HG03442 (cell line): ENCODE results near the gene TFDP1.

ENCODE experiments used
- ATAC-seq: cut with Tn5 transposase; IDR thresholded peaks from one replicate; pipeline ENCODE4 v1.9.1; 2021; ENCODE audit warnings: mild to moderate bottlenecking, moderate library complexity; ENCODE audit not compliant: unreplicated experiment

TFDP1 gene

DNA sequence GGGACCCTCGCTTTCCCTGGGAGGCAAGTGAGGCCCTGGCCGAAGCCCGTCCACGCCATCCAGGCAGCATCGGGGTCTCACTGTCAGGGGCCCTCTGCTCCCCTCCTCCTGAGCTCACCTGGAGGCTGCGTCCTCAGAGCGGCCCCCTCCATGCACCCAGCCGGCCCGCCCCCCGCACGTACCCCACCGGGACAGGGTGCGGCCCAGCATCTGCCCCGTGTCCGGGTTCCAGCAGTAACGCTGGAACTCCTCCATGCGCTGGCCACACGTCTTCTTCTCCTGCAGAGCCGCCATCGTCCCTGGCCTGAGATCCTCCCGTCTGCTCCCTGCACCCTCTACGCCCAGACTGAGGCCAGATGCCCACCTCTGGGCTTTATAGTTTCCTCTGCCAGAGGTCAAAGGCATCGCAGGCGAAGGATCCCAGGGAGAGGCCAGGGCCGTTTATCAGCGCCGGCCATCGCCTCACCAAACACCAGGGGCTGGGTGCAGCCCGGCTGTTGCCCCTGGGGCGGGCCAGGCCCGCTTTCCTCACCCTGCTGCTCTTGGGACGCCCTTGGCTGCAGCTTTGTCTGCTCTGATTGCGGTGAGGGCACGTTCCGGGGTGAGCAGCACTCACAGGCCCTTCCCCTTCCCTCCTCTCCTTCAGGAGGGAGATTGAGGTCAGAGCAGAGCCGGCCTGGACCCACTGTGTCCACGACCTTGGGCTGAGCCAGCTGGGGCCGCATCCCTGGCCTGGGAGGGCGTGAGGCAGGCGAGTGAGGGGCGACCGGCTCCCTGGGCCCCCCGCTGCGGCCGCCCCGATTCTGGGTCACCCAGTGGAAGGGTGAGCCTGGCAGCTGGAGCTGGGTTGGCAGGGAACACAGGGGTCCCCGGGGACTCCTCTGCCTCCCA lies 73.5 kb downstream of the TFDP1 start, which contains the start of gene ATP4B:
TSS of gene ATP4B (minus strand) at position 348 of the 891 bp plus-strand sequence. CDS start at position 294, 54 bp downstream.
- ATAC-seq: no peak

DNA sequence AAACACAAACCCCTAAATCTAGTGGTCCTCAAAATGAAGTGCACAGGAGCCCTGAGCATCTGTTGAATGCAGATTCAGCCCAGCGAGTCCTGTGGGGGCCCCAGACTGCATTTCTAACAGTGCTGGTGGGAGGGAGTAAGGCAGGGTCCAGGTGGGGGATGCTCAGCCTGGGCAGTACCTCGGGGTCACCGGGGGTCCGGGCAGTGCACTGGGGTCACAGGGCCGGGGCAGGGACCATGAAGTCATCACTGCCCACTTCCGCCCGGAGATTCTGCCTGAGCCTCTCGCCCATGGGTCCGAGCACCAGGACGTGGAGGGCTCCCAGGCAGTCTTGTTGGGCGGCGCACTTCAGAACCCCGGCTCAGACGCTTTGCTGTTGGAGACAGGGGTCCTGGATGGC lies 74.3 kb downstream of the TFDP1 start:
- ATAC-seq: no peak

DNA sequence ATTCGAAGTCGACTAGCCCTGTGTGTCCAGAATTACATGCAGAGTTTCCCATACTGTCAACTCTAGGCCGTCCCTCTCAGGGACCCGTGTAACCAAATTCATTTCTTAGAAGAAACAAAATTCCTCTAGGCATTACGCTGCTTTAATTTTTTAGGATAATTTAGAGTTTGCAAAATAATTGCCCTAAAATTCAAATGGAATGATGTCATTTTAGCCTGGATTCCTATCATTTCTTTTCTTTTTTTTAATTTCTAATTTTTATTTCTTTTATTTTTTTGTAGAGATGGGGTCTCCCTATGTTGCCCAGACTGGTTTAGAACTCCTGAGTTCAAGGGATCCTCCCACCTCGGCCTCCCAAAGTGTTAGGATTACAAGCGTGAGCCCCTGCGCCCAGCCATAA lies 74.8 kb downstream of the TFDP1 start:
- ATAC-seq: no peak

DNA sequence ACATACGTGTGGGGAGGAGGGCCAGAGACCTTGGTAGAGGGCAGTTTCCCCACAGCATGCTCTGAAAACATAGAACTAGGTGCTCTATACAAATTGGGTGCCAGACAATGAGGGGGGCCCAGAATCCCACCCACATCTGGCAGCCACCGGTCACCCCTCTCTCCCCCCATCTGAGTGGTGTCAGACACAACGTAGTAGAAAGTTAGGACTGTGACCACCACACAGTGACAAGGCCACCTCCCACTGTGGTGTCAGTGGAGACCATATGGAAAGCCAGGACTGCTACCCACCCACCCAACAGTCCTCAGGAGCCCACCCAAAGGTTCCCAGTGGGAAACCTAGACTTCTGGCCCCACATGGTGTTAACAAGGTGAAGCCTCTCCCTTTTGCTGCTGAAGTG lies 75.5 kb downstream of the TFDP1 start:
- ATAC-seq: no peak

DNA sequence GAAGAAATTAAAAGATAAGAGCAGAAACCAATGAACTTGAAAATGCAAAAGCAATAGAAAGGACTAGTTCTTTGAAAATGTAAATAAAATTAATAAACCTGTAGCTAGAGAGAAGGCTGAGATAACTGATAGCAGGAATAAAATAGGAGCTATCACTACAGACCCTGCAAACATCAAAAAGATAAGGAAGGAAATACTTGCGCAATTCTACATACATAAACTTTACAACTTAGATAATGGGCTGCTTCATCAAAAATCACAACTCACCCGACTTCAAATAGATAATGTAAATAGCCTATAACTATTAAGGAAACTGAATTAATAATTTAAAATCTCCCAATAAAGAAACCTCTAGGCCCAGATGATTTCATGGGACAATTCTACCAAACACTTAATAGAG lies 77.0 kb downstream of the TFDP1 start:
- no peak for ATAC-seq

DNA sequence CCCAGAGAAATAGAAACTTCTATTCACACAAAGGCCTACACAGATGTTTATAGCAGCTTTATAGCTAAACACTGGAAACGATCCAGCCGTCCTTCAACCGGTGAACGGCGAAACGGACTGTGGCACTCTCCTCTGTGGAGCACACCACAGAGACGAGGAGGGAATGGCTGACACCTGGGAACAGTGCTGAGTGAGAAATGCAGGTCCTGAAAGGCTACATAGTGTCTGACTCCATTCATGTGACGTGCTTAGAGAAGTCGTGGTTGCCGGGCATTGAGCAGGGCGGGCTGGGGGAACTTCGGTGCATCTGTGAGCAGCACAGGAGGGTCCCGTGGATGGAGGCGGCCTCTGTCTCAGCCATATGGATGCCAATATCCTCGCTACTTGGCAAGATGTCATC lies 79.4 kb downstream of the TFDP1 start:
- ATAC-seq: no peak

DNA sequence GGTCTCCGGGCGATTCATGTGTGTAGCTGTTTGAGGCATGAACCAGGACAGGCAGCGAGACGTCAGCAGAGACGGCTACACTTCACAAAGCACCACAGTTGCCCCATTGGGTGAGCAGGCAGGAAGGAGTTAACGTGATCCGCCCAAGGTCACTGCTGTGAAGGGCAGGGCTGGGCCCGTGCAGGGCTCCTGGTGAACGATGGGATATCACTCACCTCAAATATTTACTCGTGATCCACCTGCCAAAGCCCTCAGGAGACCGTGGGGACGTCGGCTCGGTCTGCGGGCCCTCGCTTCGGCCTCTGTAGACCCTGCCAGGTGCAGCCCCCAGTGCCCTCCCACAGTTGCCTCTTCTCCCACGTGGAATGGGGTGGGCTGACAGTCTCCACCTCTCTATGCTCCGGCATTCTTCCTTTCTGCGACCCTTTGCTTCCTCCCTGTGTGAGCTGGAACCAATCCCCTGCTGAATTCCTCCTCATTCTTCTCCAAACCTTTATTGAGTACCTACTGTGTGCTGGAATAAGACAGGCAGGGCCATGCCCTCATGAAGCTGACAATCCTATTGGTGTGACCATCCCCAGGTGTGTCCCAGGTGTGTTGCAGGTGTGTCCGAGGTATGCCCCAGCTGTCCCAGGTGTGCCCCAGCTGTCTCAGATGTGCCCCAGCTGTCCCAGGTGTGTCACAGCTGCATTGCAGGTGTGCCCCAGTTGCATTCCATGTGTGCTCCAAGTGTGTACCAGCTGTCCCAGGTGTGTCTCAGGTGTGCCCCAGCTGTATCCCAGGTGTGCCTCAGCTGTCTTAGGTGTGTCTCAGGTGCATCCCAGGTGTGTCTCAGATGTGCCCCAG lies 80.4 kb downstream of the TFDP1 start:
- ATAC-seq: no peak

DNA sequence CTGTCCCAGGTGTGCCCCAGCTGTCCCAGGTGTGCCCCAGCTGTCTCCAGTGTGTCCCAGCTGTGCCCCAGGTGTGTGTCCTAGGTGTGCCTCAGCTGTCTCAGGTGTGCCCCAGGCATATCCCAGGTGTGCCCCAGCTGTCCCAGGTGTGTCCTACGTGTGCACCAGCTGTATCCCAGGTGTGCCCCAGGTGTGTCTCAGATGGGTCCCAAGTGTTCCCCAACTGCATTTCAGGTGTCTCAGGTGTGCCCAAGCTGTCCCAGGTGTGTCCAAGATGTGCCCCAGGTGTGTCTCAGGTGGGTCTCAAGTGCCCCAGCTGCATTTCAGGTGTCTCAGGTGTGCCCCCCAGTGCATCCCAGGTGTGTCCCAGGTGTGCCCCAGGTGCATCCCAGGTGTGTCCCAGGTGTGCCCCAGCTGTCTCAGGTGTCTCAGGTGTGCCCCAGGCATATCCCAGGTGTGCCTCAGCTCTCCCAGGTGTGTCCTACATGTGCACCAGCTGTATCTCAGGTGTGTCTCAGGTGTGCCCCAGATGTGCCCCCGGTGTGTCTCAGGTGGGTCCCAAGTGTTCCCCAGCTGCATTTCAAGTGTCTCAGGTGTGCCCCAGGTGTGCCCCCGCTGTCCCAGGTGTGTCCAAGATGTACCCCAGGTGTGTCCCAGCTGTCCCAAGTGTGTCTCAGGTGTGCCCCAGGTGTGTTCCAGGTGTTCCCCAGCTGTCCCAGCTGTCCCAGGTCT lies 81.2 kb downstream of the TFDP1 start:
- ATAC-seq: no peak

DNA sequence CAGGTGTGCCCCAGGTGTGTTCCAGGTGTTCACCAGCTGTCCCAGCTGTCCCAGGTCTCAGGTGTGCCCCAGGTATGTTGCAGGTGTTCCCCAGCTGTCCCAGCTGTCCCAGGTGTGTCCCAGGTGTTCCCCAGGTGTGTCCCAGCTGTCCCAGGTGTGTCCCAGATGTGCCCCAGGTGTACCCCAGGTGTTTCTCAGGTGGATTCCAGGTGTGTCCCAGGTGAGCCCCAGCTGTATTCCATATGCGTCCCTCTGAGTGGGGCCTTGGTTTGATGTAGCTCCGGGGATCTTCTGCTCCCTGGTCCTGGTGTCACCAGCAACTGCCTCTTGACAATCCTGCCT lies 81.7 kb downstream of the TFDP1 start:
- ATAC-seq: no peak

DNA sequence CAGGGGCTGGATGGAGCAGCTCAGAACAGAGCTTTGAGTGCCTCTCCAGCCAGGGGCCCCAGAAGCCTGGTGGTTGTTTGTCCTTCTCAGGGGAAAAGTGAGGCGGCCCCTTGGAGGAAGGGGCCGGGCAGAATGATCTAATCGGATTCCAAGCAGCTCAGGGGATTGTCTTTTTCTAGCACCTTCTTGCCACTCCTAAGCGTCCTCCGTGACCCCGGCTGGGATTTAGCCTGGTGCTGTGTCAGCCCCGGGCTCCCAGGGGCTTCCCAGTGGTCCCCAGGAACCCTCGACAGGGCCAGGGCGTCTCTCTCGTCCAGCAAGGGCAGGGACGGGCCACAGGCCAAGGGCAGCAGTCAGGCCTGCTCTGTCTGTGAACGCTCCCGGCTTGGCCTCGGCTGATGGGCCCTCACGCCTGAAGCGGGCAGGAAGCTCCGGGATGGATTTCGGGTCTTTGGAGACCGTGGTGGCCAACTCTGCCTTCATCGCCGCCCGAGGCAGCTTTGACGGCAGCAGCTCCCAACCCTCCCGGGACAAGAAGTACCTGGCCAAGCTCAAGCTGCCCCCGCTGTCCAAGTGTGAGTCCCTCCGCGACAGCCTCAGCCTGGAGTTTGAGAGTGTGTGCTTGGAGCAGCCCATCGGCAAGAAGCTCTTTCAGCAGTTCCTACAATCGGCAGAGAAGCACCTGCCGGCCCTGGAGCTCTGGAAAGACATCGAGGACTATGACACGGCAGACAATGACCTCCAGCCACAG lies 82.6 kb downstream of the TFDP1 start, which contains the start of gene GRK1:
TSS of gene GRK1 (plus strand) at position 269 of the 751 bp plus-strand sequence. CDS start at position 437, 168 bp downstream.
- ATAC-seq: no peak

DNA sequence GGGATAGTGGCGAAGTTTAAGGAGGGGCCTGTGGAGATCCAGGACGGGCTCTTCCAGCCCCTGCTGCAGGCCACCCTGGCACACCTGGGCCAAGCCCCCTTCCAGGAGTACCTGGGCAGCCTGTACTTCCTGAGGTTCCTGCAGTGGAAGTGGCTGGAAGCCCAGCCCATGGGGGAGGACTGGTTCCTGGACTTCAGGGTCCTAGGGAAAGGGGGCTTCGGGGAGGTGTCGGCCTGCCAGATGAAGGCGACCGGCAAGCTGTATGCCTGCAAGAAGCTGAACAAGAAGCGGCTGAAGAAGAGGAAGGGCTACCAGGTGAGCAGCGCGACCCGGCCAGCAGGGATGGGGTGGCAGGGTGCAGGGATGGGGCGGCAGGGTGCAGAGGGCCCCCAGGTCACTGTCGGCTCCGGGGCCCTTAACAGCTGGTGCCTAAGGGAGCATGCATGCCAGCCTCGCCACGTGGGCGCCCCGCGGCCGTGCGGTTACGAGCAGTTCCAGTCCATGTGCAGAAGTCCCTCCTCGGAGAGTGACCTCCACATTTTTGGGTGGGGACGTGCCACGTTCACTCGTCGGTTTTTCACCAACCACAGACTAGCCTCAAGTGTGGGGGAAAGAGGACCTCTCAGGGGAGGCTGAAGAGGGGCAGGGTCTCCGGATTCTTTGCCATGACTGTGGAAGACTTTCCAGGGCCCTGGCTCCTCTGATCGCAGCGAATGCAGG lies 83.4 kb downstream of the TFDP1 start:
- no peak for ATAC-seq

DNA sequence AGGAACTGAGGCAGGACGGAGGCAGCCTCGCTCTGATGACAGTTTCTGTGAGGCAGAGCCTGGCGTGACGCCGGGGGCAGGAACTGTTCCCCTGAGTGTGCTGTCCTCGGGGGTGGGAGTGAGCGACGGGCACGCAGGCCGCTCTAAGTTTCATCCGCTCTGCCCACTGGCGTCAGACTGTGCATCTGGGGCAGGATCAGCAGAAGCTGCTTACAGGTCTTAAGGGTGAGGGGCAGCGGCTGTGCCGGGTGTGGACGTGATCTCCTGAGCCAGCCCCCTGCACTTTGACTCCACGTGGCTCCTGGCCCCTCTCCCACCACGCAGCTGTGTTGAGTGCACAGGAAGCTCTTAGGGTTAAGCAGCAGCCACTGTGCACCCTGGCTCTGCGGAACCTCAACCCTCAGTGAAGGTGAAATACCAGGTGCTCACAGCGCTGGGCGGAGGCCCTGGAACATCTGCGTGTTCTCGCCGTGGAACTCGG lies 84.0 kb downstream of the TFDP1 start:
- ATAC-seq: no peak

DNA sequence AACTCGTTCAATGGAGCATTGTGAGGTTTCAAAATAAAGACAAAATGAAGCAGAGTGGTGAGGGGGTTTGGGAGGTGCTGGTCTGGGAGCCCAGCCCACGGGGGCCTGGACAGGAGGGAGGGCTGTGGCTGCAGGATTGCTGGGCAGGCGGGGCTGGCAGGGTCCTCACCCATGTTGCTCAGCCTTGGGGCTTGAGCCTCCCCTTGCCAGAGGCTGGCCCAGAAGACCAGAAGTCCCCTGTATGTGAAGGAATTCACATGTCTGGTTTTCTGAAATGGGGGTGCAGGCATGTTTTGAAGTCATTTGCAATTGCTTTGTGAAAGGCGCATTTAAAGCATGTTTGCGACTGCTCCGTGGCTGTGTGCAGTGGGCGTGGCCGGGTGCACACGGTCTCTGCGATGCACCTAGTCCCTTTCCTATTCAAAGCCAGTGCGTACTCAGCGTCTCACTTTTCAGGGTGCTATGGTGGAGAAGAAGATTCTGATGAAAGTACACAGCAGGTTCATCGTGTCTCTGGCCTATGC lies 84.7 kb downstream of the TFDP1 start:
- no peak for ATAC-seq

DNA sequence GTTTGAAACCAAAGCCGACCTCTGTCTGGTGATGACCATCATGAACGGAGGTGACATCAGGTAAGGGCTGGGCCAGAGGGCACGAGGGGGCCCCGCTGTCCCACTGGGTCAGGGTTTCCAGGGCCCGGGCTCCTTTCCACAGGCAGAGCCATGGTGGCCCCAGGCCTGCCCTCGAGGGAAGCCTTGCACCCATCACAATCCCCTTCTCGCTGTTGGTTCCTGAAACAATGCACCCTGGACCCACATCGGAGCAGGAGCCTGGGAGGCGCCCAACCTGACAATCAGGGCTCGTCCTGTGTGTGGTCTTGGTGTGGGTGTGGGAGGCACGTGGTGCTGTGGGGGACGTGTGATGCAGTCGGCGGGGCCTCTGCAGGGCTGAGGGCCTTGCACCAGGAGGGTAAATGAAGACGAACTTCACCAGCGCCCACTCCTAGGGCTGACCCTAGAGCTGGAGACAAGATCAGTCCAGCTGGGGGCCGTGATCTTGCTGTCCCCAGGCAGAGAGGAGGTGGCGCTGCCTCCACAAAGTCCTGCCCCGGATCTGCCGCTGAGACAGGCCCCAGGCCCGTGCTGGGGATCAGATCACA lies 85.3 kb downstream of the TFDP1 start:
- ATAC-seq: no peak

DNA sequence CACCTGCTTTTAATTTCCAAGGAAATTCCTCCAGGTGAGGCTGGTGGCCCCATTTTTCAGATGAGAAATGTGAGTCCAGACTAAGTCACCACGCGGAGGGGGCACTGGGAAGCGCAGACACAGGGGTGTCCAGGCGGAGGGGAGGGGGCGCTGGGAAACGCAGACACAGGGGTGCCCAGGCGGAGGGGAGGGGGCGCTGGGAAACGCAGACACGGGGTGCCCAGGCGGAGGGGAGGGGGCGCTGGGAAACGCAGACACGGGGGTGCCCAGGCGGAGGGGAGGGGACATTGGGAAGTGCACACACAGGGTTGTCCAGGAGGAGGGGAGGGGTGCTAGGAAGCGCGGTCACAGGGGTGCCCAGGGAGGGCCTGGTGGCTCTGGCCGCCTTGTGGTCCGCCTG lies 86.0 kb downstream of the TFDP1 start:
- ATAC-seq: no peak

DNA sequence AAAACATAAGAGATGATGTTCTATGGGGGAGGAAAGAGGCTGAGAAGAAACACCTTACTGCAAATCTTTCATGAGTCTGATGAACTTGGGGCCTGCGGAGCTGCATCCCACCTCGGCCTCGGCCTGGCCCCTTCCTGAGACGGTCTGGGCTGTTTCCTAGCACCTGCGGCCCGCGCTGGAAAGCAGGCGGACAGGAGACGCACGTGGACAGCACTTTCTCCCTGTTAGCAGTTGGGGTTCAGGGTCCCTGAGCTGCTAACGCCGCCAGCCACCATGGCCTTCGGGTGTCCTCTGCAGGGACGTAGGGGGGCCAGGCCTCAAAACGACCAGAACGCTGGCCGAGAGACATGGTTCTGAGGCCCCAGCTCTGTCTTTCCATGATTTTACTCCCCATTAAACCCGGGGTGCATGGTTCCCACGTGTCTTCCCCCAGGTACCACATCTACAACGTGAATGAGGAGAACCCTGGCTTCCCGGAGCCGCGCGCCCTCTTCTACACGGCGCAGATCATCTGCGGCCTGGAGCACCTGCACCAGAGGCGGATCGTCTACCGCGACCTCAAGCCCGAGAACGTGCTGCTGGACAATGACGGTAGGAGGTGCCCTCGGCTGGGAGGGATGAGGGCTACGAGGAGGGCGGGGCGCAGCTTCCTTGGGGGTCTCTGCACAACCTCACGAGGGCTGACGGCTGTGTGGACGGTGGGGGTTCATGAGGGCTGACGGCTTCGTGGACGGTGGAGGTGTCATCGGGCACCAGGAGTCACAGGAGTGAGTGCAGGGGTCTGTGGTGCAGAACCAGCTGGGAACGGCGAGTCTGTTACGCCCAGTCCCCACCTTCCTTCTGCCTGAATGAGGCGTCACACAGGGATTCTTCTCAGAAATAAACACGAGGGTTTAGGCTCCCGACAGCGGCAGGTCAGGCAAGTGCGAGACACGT lies 86.8 kb downstream of the TFDP1 start:
- ATAC-seq: no peak

DNA sequence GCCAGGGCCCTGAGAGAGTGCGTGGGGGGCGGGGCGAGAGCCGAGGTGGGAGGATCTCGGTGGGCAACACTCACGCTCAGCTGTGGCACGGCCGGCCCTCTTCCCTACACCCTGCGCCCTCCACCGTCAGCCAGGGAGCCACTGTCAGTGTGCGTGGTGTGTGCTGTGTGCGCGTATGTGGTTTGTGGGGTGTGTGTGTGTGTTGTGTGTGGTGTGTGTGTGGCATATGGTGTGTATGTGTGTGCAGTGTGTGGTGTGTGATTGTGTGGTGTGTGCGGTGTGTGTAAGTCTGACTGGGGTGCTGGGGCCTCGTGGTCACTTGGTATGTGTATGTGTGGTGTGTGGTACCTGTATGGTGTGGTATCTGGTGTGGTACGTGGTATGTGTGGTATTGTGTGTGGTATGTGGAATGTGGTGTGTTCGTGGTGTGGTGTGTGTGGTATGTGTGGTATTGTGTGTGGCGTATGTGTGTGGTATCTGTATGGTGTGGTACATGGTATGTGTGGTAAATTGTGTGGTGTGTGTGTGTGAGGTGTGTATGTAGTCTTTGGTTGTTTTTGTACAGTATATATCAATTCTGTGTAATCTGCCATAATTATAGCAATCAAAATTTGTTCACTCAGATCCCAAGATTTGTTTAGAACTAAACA lies 87.6 kb downstream of the TFDP1 start:
- ATAC-seq: no peak
